ENCODE measurements around the gene PITPNM2.

Gene PITPNM2

GRCh38 chr12:123133701-123134100, 17.2 kb downstream of the PITPNM2 start:
- Histone ChIP-seq H3K36me3 (ENCODE audit: control insufficient read depth, insufficient read depth, low read length) (no peaks in the 10 kb centered on the region), H3K9ac (ENCODE audit: low read length) (no peak overlapping the region), H3K4me1 (ENCODE audit: control insufficient read depth, insufficient read depth, low read length) (peaks cover 14% of the 10 kb centered on the region; the same call in 1 of the 2 replicates), H3K4me3 (ENCODE audit: low read depth, low read length) (no peak overlapping the region), H3K27ac (ENCODE audit: low read depth, low read length) (no peak overlapping the region), H3K27me3 (ENCODE audit: control insufficient read depth, insufficient read depth, low read length) (no peaks in the 10 kb centered on the region), H3K9me3 (ENCODE audit: control insufficient read depth, insufficient read depth, low read depth, low read length) (no peaks in the 10 kb centered on the region)

DNA sequence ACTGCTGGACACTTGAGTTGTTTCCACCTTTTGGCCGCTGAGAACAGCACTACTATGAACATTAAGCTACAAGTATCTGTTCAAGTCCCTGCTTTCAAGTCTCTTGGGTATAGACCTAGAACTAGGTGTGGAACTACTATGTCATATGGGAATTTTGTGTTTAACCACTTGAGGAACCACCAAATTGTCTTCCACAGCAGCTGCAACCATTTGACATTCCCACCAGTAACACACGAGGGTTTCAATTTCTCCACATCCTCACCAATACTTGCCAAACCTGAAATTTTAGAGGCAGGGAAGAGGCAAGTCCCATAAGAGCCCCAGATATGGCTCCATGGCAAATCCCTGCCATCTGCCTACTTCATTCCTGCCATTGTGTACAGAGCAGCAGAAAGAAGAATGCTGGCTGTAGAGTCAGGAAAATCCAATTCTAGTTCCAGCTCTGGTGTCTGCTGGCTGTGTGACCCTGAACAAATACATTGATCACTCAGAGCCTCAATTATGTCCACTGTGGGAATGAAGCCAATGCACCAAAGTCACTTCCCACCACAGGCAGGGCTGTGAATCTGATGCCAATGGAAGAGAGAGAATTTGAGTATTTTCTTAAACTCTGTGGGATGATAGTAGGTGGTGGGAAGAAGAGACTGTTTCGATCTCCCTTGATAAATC, 17.8 kb downstream of the PITPNM2 start:
- no peaks in the 10 kb centered on the region for H3K27me3 ChIP-seq (ENCODE audit: control insufficient read depth, insufficient read depth, low read length)
- no peak overlapping the region for H3K9ac ChIP-seq (ENCODE audit: low read length)
- H3K4me3 ChIP-seq (ENCODE audit: low read depth, low read length), result no peak overlapping the region
- H3K9me3 ChIP-seq (ENCODE audit: control insufficient read depth, insufficient read depth, low read depth, low read length), result no peaks in the 10 kb centered on the region
- H3K4me1 ChIP-seq (ENCODE audit: control insufficient read depth, insufficient read depth, low read length), result peaks cover 14% of the 10 kb centered on the region; the same call in 1 of the 2 replicates
- no peak overlapping the region for H3K27ac ChIP-seq (ENCODE audit: low read depth, low read length)
- H3K36me3 ChIP-seq (ENCODE audit: control insufficient read depth, insufficient read depth, low read length), result no peaks in the 10 kb centered on the region

DNA sequence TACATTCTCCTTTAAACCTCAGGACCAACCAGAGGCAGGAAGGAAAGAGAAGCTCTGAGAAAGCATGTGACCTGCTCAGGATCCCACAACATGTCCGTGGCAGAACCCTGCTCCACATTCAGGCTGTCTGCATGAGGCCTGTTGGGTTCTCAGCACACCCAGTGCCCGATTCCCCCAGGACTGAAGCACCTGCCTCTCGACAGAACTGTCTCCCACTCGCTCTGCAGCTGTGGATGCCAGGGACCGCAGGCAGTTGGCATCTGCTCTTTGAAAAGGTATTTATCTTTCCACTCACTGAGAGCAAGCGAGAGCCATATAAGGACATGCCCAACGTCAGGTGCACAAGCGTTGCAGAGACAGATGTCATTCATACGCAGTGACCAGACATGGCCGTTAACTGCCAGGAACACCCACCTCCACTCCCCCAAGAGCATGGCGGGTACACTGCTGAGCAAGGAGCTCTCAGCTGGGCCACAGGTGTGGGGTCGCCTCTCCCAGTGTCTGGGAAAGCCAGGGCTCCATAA, 18.9 kb downstream of the PITPNM2 start:
- no peak overlapping the region for H3K27ac ChIP-seq (ENCODE audit: low read depth, low read length)
- peaks cover 16% of the 10 kb centered on the region; the same call in 1 of the 2 replicates for H3K4me1 ChIP-seq (ENCODE audit: control insufficient read depth, insufficient read depth, low read length)
- no peaks in the 10 kb centered on the region for H3K36me3 ChIP-seq (ENCODE audit: control insufficient read depth, insufficient read depth, low read length)
- H3K9ac ChIP-seq (ENCODE audit: low read length), result no peak overlapping the region
- no peaks in the 10 kb centered on the region for H3K27me3 ChIP-seq (ENCODE audit: control insufficient read depth, insufficient read depth, low read length)
- H3K9me3 ChIP-seq (ENCODE audit: control insufficient read depth, insufficient read depth, low read depth, low read length), result no peaks in the 10 kb centered on the region
- no peak overlapping the region for H3K4me3 ChIP-seq (ENCODE audit: low read depth, low read length)

DNA sequence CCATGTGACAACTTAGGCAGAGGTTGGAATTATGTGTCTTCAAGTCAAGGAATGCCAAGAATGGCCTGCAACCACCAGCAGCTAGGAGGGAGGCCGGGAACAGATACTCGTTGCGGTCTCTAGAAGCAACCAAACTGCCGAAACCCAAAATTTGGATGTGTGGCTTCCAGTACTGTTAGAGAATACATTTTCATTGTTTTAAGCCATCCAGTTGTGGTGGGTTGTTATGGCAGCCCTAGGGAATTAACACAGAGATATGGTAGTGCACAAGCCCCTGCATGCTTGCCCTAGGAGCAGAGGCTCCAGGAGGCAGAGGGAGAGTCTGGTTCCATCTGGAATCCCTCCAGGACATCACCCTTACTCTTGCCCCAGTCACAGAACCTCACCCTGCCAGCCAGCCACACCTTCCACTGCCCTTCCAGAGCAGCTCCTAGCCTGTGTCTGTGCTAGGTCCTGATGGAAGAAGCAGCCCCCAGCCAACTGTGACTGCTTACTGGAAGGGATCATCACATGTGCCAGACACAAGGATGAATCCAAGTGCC, 19.5 kb downstream of the PITPNM2 start:
- H3K4me3 ChIP-seq (ENCODE audit: low read depth, low read length), result no peak overlapping the region
- H3K27me3 ChIP-seq (ENCODE audit: control insufficient read depth, insufficient read depth, low read length), result no peaks in the 10 kb centered on the region
- H3K4me1 ChIP-seq (ENCODE audit: control insufficient read depth, insufficient read depth, low read length), result peaks cover 22% of the 10 kb centered on the region
- H3K36me3 ChIP-seq (ENCODE audit: control insufficient read depth, insufficient read depth, low read length), result no peaks in the 10 kb centered on the region
- H3K9ac ChIP-seq (ENCODE audit: low read length), result no peak overlapping the region
- H3K9me3 ChIP-seq (ENCODE audit: control insufficient read depth, insufficient read depth, low read depth, low read length), result no peaks in the 10 kb centered on the region
- no peak overlapping the region for H3K27ac ChIP-seq (ENCODE audit: low read depth, low read length)

DNA sequence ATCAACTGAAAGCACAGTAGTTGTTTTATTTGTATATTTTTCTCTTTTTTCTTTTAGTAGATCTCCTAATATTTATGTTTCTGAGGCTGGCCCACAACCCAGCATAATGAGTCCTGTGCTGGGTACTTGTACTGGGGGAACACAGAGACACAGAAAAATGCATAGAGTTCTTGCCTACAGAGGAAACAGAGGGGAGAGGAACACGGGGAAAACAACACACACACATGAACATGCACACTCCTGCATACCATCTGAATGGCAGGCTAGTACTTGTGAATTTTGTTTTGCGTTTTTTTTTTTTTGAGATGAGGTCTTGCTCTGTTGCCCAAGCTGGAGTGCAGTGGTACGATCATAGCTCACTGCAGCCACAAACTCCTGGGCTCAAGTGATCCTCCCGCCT, 21.3 kb downstream of the PITPNM2 start:
- H3K27me3 ChIP-seq (ENCODE audit: control insufficient read depth, insufficient read depth, low read length), result no peaks in the 10 kb centered on the region
- no peaks in the 10 kb centered on the region for H3K9me3 ChIP-seq (ENCODE audit: control insufficient read depth, insufficient read depth, low read depth, low read length)
- no peaks in the 10 kb centered on the region for H3K36me3 ChIP-seq (ENCODE audit: control insufficient read depth, insufficient read depth, low read length)
- no peak overlapping the region for H3K4me3 ChIP-seq (ENCODE audit: low read depth, low read length)
- H3K27ac ChIP-seq (ENCODE audit: low read depth, low read length), result no peak overlapping the region
- H3K4me1 ChIP-seq (ENCODE audit: control insufficient read depth, insufficient read depth, low read length), result peaks cover 26% of the 10 kb centered on the region
- no peak overlapping the region for H3K9ac ChIP-seq (ENCODE audit: low read length)

DNA sequence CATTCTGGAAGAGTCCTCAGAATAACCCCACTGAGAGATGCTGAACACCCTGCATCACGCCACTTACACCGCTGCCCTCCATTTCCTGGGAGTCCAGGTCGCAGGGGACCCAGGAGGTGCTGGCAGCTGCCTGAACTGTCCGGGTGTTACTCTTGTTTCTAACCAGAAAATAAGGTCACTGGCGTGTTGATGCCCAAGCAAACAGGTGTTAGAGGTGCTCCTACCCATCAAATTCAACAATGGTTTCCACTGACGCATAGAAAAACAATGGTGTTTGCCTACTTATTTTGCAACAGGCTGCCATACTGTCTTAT, 23.8 kb downstream of the PITPNM2 start:
- H3K27me3 ChIP-seq (ENCODE audit: control insufficient read depth, insufficient read depth, low read length), result no peaks in the 10 kb centered on the region
- H3K9ac ChIP-seq (ENCODE audit: low read length), result no peak overlapping the region
- H3K36me3 ChIP-seq (ENCODE audit: control insufficient read depth, insufficient read depth, low read length), result no peaks in the 10 kb centered on the region
- peaks cover 22% of the 10 kb centered on the region for H3K4me1 ChIP-seq (ENCODE audit: control insufficient read depth, insufficient read depth, low read length)
- no peak overlapping the region for H3K27ac ChIP-seq (ENCODE audit: low read depth, low read length)
- no peak overlapping the region for H3K4me3 ChIP-seq (ENCODE audit: low read depth, low read length)
- H3K9me3 ChIP-seq (ENCODE audit: control insufficient read depth, insufficient read depth, low read depth, low read length), result no peaks in the 10 kb centered on the region

GRCh38 chr12:123126294-123127181, 24.4 kb downstream of the PITPNM2 start:
- Histone ChIP-seq H3K4me1 (ENCODE audit: control insufficient read depth, insufficient read depth, low read length) (peaks cover 21% of the 10 kb centered on the region), H3K4me3 (ENCODE audit: low read depth, low read length) (no peak overlapping the region), H3K36me3 (ENCODE audit: control insufficient read depth, insufficient read depth, low read length) (no peaks in the 10 kb centered on the region), H3K9me3 (ENCODE audit: control insufficient read depth, insufficient read depth, low read depth, low read length) (no peaks in the 10 kb centered on the region), H3K9ac (ENCODE audit: low read length) (peak overlapping the region; percentile 40), H3K27ac (ENCODE audit: low read depth, low read length) (peak overlapping the region; percentile 68; the same call in 1 of the 2 replicates), H3K27me3 (ENCODE audit: control insufficient read depth, insufficient read depth, low read length) (no peaks in the 10 kb centered on the region)

DNA sequence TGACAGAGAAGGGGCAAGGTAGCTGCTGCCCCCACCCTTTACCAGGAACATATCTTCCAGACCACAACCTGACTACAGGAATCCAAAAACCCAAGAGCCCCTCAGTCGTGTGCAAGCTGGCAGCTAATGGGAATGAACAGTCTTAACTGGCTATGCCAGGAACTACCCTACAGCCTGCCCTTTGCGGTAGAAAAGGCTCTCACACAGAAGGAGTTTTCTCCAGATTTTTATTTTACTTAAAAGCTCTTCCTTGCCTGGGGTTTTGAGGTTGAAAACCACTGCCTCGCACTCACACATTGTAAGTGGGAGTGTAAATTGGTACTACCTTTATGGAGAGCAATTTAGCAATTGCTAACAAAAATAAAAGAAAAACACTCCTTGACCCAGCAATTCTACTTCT, 28.3 kb downstream of the PITPNM2 start:
- Histone ChIP-seq H3K36me3 (ENCODE audit: control insufficient read depth, insufficient read depth, low read length) (no peaks in the 10 kb centered on the region), H3K27ac (ENCODE audit: low read depth, low read length) (no peak overlapping the region), H3K27me3 (ENCODE audit: control insufficient read depth, insufficient read depth, low read length) (no peaks in the 10 kb centered on the region), H3K9me3 (ENCODE audit: control insufficient read depth, insufficient read depth, low read depth, low read length) (no peaks in the 10 kb centered on the region), H3K9ac (ENCODE audit: low read length) (no peak overlapping the region), H3K4me3 (ENCODE audit: low read depth, low read length) (no peak overlapping the region), H3K4me1 (ENCODE audit: control insufficient read depth, insufficient read depth, low read length) (peaks cover 12% of the 10 kb centered on the region)

GRCh38 chr12:123121670-123122069, 29.2 kb downstream of the PITPNM2 start:
- Histone ChIP-seq H3K9me3 (ENCODE audit: control insufficient read depth, insufficient read depth, low read depth, low read length) (no peaks in the 10 kb centered on the region), H3K27ac (ENCODE audit: low read depth, low read length) (no peak overlapping the region), H3K4me1 (ENCODE audit: control insufficient read depth, insufficient read depth, low read length) (peaks cover 7% of the 10 kb centered on the region), H3K27me3 (ENCODE audit: control insufficient read depth, insufficient read depth, low read length) (no peaks in the 10 kb centered on the region), H3K36me3 (ENCODE audit: control insufficient read depth, insufficient read depth, low read length) (no peaks in the 10 kb centered on the region), H3K4me3 (ENCODE audit: low read depth, low read length) (no peak overlapping the region), H3K9ac (ENCODE audit: low read length) (no peak overlapping the region)

GRCh38 chr12:123120452-123121166, 30.3 kb downstream of the PITPNM2 start:
- Histone ChIP-seq H3K27me3 (ENCODE audit: control insufficient read depth, insufficient read depth, low read length) (no peaks in the 10 kb centered on the region), H3K9ac (ENCODE audit: low read length) (no peak overlapping the region), H3K4me1 (ENCODE audit: control insufficient read depth, insufficient read depth, low read length) (peaks cover 3% of the 10 kb centered on the region; the same call in 1 of the 2 replicates), H3K4me3 (ENCODE audit: low read depth, low read length) (no peak overlapping the region), H3K9me3 (ENCODE audit: control insufficient read depth, insufficient read depth, low read depth, low read length) (no peaks in the 10 kb centered on the region), H3K27ac (ENCODE audit: low read depth, low read length) (no peak overlapping the region), H3K36me3 (ENCODE audit: control insufficient read depth, insufficient read depth, low read length) (no peaks in the 10 kb centered on the region)
